Fibroblast of upper back skin (primary cell): Measurements from ENCODE around the gene TRAFD1.
"Not testable (repeated sequence)": the region's sequence is repeated elsewhere in the genome, so short reads cannot be mapped to it uniquely, and the experiment has no call there.

Experiments used
- DNase-seq: peaks from one replicate; pipeline ENCODE4 v3.0.0-alpha.2; 2013

TRAFD1 gene

DNA sequence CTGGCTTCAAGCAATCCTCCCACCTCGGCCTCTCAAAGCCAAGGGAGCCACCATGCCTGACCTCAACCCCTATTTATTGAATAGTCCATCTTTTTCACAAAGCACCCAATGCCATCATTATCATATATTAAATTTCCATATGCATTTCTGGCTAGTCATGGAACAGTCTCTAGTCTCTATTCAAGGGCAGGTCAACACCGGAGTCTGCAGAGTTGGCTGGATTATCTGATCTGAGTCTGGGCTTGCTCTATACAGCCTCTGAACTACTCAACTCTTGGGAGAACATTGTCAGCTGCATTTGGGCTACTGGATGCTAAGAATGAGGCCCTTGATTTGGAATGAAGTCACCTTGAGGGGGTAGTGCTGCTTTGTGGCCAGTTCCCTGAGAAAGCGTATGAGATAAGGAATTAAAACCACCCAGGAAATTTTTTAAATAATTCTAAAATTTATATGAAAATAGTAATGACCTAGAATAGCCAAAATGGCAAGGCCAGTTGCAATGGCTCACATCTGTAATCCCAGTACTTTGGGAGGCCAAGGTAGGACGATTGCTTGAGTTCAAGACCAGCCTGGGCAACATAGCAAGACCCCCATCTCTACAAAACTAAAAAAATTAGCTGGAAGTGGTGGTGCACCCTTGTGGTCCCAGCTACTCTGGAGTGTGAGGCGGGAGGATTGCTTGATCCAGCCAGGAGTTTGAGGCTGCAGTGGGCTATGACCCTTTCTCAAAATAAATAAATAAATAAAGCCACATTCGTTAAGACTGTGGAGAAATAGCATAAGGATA, 9.9 kb upstream of the TRAFD1 start:
- no peak for DNase-seq

DNA sequence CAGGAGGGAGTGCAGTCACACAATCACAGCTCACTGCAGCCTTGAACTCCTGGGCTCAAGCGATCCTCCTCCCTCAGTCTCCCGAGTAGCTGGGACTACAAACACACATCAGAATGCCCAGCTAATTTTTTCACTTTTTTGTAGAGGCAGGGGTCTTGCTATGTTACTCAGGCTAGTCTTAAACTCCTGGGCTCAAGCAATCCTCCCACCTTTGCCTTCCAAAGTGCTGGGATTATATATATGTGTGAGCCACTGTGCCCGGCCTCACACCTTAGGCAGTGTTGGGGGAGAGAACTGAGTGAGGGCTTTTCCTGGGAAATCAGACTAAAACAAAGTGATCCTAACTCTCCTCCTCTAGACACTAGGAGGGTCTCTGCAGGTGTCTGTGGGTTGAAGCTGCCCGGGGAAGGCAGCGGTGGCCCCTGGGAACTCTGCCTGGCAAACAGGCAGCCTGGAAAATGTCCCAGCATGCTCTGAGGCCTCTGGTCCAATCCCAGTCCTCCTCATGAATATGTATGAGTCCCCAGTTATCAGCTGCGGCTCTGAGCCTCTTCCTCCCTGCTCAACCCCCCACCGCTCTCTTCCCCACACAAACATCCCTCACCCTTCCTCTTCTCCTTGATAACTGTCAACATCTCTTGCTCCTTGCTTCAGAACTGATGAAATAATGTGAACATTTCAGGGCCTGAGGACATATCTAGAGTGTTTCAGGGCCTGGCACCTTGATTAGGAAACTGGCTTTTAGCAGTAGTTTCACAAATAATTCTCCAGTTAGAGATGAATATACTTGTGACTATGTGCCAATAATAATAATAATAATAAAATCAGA, 8.9 kb upstream of the TRAFD1 start:
- DNase-seq = peak; percentile 57

DNA sequence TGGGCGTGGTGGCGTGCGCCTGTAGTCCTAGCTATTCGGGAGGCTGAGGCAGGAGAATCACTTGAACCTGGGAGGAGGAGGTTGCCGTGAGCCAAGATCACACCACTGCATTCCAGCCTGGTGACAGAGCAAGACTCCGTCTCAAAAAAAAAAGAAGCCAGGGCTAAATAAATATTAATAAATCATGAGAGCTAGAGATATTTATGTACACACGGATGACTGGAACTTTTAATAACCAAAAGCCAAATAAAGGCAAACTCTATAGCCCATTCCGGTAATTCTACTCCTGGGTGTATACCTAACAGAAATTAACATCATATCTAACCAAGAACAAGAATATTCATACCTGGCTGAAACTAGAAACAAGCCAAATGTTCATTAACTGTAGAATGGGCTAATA, 7.7 kb upstream of the TRAFD1 start:
- DNase-seq = no peak

DNA sequence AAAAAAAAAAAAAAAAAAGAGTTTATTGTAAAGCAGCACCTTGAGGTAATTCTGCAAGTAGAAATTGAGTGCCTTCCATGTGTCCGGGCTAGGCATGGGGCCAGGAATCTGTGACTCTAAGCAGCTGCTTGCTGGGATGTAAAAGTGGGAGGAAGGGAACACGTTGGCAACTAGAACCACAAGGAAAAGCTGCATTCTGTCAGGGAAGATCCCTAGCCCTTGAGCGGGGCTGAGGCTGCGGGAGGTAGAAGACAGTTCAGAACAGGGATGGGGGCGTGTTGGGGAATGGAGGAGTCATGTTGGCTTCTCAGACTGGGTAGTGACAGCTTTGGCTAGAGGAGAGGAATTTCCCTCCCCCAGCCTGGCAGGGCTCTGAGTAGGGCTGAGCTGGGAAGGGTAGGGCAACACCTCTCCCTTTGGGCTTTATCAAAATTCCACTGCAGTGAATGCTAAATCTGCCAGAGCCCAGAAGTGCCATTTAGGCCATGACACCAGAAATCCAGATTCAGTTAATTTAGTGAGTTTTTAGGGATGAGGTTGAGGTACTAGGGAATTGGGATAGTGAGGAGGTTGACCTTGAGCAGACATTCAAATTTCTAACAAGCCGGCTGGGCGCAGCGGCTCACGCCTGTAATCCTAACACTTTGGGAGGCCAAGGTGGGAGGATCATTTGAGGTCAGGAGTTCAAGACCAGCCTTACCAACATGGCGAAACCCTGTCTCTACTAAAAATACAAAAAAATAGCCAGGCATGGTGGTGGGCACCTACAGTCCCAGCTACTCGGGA, 3.4 kb upstream of the TRAFD1 start:
- DNase-seq = peak; percentile 79

DNA sequence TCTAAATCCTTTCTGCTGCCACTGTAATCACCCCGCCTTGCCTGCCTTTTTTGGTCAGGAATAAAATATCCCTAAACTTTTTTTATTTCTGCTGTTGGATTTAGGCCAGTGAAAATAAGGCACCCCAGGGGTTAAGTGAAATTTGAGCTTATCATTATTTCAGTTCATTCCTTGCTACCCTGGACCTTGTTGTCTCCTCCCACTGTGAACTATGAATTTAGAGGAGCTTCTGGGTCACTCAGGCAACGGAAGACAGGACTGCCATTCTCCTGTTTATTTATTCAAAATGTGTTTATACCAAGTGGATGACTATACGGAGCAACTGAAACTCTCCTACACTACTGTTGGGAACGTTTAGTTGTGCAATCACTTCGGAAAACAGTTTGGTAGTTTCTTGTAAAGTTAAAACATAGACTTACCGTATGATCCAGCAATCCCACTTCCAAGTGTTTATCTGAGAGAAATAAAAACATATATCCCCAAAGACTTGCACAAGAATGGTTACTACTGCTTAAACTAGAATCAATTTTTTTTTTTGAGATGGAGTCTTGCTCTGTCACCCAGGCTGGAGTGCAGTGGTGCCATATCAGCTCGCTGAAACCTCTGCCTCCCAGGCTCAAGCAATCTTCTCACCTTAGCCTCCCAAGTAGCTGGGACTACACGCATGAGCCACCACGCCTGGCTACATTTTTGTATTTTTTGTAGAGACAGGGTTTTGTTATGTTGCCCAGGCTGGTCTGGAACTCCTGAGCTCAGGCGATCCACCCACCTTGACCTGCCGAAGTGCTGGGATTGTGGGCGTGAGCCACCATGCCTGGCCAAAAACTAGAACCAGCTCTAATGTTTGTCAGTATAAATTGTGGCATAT, 2.3 kb upstream of the TRAFD1 start:
- no peak for DNase-seq

DNA sequence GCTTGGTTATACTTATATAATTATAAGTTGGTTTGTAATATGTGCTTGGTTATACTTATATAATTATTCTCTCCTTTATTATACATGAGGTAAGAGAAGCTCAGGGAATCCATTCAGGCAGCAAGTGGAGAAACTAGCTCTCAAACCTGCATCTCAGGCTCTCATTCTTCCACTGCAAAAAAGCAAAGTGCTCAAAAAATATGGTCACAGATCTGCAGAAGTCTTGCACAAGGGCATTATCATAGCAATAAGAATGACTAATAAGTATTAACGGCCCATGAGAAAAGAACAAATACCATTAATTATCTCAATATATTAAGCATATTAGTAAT, 476 bp upstream of the TRAFD1 start:
- DNase-seq = no peak

DNA sequence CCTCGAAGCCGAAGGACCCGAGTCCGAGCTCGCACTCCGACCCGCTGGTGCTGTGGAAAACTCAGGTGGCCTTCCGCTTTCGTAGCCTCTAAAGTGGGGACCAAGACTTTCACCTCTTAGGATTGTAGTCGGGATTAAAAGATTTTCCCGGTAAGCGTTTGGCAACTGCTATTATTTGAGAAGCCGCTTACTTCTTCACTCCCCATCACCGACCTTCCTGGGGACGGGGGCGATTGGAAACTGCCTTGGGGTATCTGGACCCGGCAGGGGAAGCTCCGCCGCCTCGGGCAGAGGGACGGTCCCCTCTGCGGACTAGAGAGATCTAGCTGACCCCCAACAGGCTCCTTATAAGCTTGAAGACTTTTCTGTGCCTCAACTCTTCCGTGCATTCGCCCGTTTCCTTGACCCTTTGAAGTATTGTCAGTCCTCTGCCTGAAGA, 659 bp downstream of the TRAFD1 start:
- no peak for DNase-seq

DNA sequence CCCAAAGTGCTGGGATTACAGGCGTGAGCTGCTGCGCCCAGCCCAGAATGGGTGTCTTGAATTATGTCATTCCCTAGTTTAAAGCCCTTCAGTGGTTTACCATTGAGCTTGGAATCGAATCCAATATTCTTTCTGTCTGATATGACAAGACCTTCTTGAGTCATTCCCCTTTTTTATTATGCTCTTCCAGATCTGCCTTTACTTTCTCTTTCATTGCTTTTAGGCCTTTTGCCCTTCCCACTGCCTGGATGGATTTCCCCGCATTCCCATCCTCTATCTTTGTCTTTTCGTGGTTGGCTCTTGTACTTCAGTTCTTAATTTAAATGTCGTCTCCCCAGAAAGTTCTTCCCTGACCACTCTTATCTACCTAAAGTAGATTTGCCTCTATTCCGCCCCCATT, 1.6 kb downstream of the TRAFD1 start:
- DNase-seq = no peak

DNA sequence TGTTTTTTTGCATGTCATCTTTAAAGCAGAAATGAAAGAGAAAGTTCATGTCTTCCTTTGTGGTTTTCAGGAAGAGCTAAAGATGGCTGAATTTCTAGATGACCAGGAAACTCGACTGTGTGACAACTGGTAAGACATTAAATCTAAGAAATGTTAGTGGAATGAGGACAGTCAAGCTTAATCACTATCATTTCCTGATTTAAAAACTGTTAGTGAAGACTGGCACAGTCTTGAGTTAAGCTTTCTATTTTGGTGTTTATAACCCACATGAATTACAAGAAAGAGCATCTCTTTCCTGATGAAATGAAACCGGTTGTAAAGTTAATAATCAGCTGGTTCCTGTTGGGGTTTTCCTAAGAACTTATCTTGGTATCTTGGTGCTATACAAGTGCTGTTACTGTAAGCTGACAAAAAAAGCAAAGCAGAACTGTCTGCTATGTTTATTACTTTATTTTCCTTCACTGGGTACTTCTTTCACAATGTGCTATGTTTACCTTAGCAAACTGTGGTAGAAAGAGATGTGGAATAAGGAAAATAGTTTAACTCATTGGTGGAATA, 5.2 kb downstream of the TRAFD1 start:
- no peak for DNase-seq

DNA sequence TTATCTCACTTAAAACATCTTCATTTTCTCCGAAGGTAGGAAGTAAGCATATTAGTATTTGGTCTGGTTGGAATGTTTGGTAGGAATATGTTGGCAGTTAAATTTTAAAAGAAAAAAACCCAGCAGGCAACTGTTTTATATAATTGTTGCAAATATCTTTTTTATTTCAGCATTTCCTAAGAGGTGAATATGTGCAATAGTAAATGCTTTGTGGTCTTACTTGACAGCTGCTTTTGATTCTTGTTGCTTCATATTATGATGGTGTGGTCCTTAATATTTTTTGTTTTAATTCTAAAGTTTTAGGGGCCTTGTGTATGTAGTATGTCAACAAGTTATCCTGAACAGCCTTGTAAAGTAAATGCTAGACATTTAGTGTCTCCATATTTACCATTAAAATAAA, 6.3 kb downstream of the TRAFD1 start:
- DNase-seq = no peak

DNA sequence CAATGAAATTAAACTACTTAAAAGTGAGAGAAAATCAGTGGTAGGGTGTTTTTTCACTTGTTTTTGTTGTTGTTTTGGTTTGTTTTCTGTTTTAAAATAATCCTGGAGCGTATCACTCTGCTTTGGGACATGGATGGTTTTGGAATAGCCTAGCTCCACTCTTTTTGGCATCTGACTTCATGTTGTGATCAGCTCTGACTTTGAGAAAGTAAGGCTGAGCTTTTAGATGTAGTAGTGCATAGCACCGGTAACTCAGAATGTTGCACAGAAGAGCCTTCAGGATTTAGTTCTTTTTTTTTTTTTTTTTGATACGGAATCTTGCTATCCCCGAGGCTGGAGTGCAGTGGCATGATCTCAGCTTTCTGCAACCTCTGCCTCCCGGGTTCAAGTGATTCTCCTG, 8.1 kb downstream of the TRAFD1 start:
- DNase-seq = no peak

DNA sequence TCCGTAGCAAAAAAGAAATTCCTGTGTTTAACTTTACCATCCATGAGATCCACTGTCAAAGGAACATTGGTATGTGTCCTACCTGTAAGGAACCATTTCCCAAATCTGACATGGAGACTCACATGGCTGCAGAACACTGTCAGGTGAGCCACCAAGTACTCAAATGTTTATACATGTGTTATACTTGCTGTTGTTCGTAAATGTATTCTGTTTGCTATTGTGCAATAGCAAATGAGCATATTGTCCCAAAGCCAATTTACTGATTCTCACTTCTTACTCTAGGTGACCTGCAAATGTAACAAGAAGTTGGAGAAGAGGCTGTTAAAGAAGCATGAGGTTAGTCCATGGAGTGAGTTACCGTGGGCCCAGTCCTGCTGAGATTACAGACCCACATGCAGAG, 9.4 kb downstream of the TRAFD1 start:
- no peak for DNase-seq

DNA sequence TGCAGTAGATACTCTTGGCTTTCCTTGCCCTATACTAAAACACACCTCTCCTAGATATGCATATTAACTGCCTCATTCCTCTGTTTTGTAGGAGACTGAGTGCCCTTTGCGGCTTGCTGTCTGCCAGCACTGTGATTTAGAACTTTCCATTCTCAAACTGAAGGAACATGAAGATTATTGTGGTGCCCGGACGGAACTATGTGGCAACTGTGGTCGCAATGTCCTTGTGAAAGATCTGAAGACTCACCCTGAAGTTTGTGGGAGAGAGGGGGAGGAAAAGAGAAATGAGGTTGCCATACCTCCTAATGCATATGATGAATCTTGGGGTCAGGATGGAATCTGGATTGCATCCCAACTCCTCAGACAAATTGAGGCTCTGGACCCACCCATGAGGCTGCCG, 15.4 kb downstream of the TRAFD1 start:
- DNase-seq = no peak

DNA sequence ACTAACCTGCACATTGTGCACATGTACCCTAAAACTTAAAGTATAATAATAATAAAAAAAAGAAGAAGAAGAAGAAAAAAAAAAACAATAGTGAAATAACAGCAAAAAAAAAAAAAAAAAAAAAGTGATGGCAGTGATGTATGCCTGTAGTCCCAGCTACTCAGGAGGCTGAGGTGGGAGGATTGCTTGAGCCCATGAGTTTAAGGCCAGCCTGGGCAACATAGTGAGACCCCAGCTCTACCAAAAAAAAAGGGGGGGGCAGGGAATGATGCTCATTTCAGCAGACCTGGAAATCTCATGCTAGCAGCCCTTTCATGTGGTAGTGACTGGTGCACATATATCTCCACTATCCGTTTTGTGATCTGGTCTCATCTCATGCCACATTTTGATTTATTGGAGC, 20.8 kb downstream of the TRAFD1 start:
- no peak for DNase-seq

DNA sequence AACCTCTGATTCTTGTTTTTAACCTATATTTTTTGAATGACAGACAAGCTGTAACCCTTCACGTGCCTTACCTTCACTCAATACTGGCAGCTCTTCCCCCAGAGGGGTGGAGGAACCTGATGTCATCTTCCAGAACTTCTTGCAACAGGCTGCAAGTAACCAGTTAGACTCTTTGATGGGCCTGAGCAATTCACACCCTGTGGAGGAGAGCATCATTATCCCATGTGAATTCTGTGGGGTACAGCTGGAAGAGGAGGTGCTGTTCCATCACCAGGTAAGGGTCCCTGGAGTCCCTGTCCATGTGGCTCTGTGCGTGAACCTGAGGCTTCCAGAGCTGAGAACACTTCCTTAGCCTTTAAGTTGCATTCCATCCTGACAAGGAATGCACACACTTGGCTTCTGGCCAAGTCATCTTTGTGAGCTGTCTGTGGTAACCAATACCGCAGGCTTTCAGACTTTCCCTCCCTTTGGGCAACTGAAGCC, 22.7 kb downstream of the TRAFD1 start:
- peak; percentile 91 for DNase-seq

DNA sequence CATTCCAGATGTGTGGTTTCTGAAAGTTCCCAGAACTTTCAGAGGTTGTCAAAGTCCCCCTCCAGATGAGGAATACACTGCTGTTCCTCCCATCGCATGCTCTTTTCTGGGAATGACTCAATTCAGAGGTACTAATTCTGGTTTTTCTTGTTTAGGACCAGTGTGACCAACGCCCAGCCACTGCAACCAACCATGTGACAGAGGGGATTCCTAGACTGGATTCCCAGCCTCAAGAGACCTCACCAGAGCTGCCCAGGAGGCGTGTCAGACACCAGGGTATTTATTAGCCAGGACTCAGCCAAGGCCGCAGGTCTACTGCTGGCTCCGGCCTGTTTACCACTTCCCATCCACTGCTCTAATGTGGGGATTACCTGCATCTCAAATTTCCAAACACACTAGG, 24.2 kb downstream of the TRAFD1 start:
- DNase-seq = no peak

DNA sequence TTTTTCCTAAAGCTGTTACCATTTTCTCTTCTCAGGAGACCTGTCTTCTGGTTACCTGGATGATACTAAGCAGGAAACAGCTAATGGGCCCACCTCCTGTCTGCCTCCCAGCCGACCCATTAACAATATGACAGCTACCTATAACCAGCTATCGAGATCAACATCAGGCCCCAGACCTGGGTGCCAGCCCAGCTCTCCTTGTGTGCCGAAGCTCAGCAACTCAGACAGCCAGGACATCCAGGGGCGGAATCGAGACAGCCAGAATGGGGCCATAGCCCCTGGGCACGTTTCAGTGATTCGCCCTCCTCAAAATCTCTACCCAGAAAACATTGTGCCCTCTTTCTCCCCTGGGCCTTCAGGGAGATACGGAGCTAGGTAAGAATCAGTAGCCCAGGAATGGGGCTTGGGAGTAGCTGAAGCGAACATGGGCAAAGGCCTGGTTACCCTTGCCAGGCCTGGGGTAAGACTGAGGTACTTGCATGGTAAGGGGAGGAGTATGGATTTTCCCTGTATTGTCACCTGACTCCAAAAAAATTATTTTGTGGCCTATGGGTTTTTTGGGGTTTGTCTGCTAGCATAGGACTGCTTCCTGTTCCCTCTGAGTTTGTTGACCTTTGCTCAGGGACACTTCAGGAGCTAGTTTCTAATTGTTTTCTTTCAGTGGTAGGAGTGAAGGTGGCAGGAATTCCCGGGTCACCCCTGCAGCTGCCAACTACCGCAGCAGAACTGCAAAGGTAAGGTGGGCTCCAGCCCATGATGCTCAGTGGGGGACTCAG, 26.6 kb downstream of the TRAFD1 start:
- DNase-seq = no peak

DNA sequence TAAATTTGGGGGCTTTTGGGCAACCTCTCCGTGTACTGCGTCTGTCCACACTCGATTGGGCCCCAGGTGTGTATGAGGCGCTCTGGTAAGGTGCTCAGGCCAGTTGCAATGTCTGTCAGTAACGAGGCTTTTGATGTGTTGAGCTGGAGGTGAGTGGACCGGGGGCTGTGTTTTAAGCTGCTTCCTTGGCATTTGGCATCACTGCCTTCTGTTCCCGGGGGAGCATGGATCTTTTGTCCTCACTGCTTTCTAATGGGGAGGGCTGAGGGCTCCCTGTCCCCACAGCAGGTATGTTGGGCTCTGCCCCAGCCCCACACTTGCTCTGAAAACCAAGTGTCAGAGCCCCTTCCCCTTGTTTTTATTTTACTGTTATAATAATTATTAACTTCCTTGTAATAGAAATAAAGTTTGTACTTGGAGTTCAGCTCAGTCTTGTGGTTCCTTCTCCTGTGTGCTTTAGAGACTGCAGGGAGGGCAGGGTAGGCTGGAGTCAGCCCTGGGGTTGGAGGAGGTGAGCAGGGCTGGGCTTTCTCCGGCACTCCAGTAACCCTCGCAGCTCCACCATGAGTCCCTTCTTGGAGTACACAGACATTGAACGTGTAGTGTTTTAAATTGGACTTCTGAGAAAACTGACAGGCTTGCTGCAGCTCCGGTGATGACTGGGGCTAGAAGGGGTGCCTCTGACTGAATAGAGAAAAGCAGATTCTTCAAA, 28.0 kb downstream of the TRAFD1 start:
- DNase-seq = no peak

DNA sequence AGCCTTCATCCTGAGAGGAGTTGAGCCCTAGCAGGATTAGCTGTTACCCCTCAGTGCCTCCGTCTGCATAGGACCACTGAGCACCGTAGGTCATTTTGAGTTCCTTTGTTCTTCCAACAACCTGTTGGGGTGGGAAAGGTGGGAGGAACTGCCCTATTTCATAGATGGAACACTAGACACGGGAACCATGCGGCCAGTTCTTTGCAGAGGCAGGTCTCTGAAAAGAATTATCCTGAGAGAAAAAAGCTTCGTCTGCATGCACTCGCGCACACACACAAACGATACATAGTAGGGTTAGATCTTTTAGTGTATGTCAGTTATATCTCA, 28.5 kb downstream of the TRAFD1 start:
- no peak for DNase-seq

DNA sequence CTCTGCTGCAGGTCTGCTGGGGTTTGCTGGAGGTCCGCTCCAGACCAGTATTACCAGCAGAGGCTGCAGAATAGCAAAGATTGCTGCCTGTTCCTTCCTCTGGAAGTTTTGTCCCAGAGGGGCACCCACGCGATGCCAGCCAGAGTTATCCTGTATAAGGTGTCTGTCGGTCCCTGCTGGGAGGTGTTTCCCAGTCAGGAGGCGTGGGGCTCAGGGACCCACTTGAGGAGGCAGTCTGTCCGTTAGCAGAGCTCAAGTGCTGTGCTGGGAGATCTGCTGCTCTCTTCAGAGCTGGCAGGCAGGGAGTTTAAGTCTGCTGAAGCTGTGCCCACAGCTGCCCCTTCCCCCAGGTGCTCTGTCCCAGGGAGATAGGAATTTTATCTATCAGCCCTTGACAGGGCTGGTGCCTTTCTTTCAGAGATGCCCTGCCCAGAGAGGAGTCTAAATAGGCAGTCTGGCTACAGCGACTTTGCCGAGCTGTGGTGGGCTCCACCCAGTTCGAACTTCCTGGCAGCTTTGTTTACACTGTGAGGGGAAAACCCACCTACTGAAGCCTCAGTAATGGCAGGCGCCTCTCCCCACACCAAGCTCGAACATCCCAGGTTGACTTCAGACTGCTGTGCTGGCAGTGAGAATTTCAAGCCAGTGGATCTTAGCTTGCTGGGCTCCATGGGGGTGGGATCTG, 33.2 kb downstream of the TRAFD1 start:
- not testable (repeated sequence) for DNase-seq
